DOHH2 (cell line): ENCODE measurements around the gene RORC.

Experiments used
- H3F3A ChIP-seq: fragments of 200-600 bp; sonication (generic), shearing (Covaris generic); 2 replicates; pipeline ENCODE4 v1.6.0; 2016; ENCODE audit warnings: antibody characterized with exemption, mild to moderate bottlenecking; ENCODE audit not compliant: control insufficient read depth, insufficient read depth
- H3K27ac ChIP-seq: fragments of 200-600 bp; sonication (generic); 2 replicates; pipeline ENCODE4 v1.5.1; 2014; ENCODE audit warnings: low read depth, mild to moderate bottlenecking, low read length, moderate library complexity
- H3K27me3 ChIP-seq: fragments of 200-600 bp; sonication (generic); 2 replicates; pipeline ENCODE4 v1.6.1; 2014; ENCODE audit warnings: mild to moderate bottlenecking, low read length, mixed read lengths; ENCODE audit not compliant: control insufficient read depth
- H3K36me3 ChIP-seq: fragments of 200-600 bp; sonication (generic); 2 replicates; pipeline ENCODE4 v1.6.1; 2014; ENCODE audit warnings: mild to moderate bottlenecking, low read length, moderate library complexity, mixed read lengths; ENCODE audit not compliant: control insufficient read depth
- H3K4me1 ChIP-seq: fragments of 200-600 bp; sonication (generic); 2 replicates; pipeline ENCODE4 v1.6.1; 2014; ENCODE audit warnings: mild to moderate bottlenecking, low read length, mixed read lengths; ENCODE audit not compliant: control insufficient read depth
- H3K4me2 ChIP-seq: fragments of 200-600 bp; sonication (generic); 2 replicates; pipeline ENCODE4 v1.6.0; 2014; ENCODE audit warnings: mild to moderate bottlenecking, low read length, moderate library complexity
- H3K4me3 ChIP-seq: fragments of 200-600 bp; sonication (generic); 2 replicates; pipeline ENCODE4 v1.5.1; 2014; ENCODE audit warnings: mild to moderate bottlenecking, low read length, mixed read lengths
- H3K79me2 ChIP-seq: fragments of 200-600 bp; sonication (generic); 2 replicates; pipeline ENCODE4 v1.6.1; 2014; ENCODE audit warnings: mild to moderate bottlenecking, low read length, mixed read lengths; ENCODE audit not compliant: control insufficient read depth
- H3K9me2 ChIP-seq: fragments of 200-600 bp; sonication (generic); replicated peaks from 2 replicates; pipeline ENCODE4 v1.6.1; 2014; ENCODE audit warnings: mild to moderate bottlenecking, low read length, mixed read lengths; ENCODE audit not compliant: control insufficient read depth
- H3K9me3 ChIP-seq: fragments of 200-600 bp; sonication (generic); 2 replicates; pipeline ENCODE4 v1.6.1; 2014; ENCODE audit warnings: antibody characterized with exemption, low read length, mixed read lengths; ENCODE audit not compliant: control insufficient read depth, insufficient read depth
- H4K20me1 ChIP-seq: fragments of 200-600 bp; sonication (generic); 2 replicates; pipeline ENCODE4 v1.6.0; 2014; ENCODE audit warnings: low read depth, mild to moderate bottlenecking, antibody characterized with exemption, low read length, moderate library complexity; ENCODE audit not compliant: control insufficient read depth, insufficient read depth
- EZH2phosphoT487 ChIP-seq: fragments of 200-600 bp; sonication (generic); IDR thresholded peaks from 2 replicates; pipeline ENCODE4 v1.6.1; 2017; ENCODE audit warnings: borderline replicate concordance, mild to moderate bottlenecking, antibody characterized with exemption, low read length, moderate library complexity, mixed read lengths
- TF ChIP-seq, protein P1 (sequence below): fragments of 200-600 bp; sonication (generic); IDR thresholded peaks from one replicate; pipeline ENCODE4 v1.5.1; 2014; ENCODE audit warnings: antibody characterized with exemption, mild to moderate bottlenecking, low read depth, low read length; ENCODE audit not compliant: poor library complexity, severe bottlenecking

RORC gene

GRCh38 chr1:151759241-151759640, 72.4 kb downstream of the RORC start:
- Histone ChIP-seq H4K20me1 (no peaks in the 10 kb centered on the region), H3K9me3 (no peaks in the 10 kb centered on the region), H3K27me3 (no peaks in the 10 kb centered on the region), H3K4me3 (no peak overlapping the region), H3K9me2 (no peaks in the 10 kb centered on the region), H3K36me3 (peaks cover 45% of the 10 kb centered on the region), H3K79me2 (peaks cover 20% of the 10 kb centered on the region), H3F3A (peaks cover 5% of the 10 kb centered on the region; the same call in 1 of the 2 replicates), H3K27ac (no peak overlapping the region), H3K4me1 (peaks cover 11% of the 10 kb centered on the region), H3K4me2 (no peak overlapping the region)
- no peak for TF ChIP-seq EZH2phosphoT487
- TF ChIP-seq, protein P1, sequence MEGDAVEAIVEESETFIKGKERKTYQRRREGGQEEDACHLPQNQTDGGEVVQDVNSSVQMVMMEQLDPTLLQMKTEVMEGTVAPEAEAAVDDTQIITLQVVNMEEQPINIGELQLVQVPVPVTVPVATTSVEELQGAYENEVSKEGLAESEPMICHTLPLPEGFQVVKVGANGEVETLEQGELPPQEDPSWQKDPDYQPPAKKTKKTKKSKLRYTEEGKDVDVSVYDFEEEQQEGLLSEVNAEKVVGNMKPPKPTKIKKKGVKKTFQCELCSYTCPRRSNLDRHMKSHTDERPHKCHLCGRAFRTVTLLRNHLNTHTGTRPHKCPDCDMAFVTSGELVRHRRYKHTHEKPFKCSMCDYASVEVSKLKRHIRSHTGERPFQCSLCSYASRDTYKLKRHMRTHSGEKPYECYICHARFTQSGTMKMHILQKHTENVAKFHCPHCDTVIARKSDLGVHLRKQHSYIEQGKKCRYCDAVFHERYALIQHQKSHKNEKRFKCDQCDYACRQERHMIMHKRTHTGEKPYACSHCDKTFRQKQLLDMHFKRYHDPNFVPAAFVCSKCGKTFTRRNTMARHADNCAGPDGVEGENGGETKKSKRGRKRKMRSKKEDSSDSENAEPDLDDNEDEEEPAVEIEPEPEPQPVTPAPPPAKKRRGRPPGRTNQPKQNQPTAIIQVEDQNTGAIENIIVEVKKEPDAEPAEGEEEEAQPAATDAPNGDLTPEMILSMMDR: no peak

DNA sequence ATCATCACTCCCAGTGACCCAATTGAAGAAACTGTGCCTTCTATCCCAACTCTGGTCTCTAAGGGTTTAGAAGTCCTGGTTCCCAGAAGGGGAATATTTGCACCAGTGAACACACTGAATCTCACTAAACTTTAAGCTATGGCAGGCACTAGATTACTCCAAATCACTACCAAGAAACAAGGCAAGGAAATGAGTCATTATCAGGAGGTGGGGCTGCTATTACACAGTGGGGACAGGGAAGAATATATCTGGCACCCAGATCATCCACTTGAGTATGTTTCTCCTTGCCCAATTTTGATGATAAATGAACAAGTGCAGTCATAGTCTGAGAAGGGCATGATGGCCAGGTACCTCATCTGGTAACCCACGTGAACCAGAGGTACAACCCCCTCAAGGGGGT, 75.3 kb downstream of the RORC start:
- H3K4me1 ChIP-seq: peaks cover 4% of the 10 kb centered on the region; the same call in 1 of the 2 replicates
- peaks cover 30% of the 10 kb centered on the region for H3K36me3 ChIP-seq
- H3K79me2 ChIP-seq: no peaks in the 10 kb centered on the region
- H3K9me3 ChIP-seq: no peaks in the 10 kb centered on the region
- H3K27me3 ChIP-seq: no peaks in the 10 kb centered on the region
- H4K20me1 ChIP-seq: no peaks in the 10 kb centered on the region
- H3K4me3 ChIP-seq: no peak overlapping the region
- no peak overlapping the region for H3K27ac ChIP-seq
- H3F3A ChIP-seq: no peaks in the 10 kb centered on the region
- no peaks in the 10 kb centered on the region for H3K9me2 ChIP-seq
- H3K4me2 ChIP-seq: no peak overlapping the region
- no peak for TF ChIP-seq EZH2phosphoT487
- TF ChIP-seq, protein P1: no peak
